Kasumi-1 (cell line): ENCODE data around the gene OLIG1.

ENCODE experiments used
- DNase-seq, 2 experiments: peaks; one replicate each; lab custom pipeline; 2025; lab: John Stamatoyannopoulos, UW

The OLIG1 gene

DNA sequence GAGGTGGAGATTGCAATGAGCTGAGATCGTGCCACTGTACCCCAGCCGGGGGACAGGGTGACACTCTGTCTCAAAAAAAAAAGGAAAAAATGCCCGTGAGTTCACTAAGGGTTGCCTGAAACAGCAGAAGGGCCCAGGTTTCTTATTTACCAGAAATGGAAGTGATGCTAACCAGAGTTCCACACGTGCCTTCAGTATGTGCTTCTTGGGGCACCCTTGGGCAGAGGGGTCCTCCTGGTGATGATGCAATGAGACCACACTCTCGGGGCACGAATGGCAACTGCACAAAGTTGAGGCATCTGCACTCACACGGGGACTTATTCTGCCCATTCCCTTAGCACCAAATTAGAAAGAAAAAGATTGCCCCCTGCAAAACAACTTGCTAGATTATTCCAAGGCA lies 29.2 kb downstream of the OLIG1 start:
- no peak for DNase-seq

DNA sequence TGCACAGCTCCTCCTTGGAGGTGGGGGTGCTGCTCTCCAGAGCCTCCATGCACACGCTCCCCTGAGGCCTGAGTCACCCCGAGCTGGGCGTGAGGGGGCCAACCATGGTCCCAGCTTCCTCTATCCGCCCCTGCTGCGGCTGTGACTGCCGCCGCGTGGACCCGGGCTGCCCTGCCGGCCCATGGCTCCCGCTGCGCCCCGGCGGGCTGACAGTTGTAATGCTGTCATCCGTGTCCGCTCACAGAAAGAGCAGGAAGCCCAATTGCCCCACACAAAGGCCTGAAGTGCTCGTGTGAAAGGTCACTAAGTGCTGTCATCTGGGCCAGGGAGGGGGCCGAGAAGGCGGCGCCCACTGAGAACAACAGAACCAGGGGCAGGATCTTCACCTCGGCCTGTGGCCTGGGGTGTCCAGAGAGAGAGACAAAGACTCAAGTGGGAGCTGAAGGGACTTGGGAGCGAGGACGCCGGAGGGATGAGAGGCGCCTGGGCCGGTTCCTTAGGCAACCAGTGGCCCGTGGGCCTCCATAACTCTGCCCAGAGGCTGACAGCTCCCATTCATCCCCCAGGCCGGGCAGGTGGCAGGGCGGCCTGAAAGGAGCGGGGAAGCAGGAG lies 31.5 kb downstream of the OLIG1 start:
- peak; percentile 33 to 34 for DNase-seq

DNA sequence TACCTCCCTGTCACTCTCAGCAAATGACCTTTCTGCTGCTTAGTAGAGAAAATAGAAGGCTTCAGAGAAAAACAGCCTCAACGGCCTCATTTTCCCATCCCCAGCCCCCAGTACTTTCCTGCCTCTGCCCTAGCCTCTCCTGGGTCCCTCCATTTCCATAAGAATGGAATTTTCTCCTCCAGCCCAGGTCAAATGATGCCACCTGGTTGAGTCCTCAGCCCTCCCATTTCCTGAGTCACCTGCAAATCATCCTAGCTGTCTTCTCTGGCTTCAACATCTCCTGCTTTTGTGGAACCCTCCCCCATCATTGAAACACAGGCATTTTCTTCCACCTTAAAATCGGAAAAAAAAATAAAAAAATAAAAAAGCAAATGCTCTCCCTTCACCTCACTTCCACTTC lies 35.1 kb downstream of the OLIG1 start:
- no peak for DNase-seq

DNA sequence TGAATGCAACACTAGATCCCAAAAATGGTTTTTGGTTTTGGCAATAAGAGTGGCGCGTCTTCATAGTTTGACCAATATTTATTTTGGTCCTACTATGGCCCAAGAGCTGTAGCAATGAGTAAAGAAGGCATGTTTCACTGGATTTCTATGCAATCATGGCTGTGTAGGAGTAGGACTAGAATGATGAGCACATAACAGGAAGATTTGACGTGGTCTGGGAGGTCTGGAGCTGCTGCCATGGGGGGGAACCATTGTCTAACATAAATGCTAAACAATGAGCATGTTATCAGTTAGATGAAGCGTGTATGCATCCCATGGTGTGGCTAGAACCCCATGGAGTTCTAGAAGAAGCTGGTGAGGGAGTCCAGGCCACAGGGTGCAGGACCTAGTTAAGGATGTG lies 38.3 kb downstream of the OLIG1 start:
- no peak for DNase-seq

DNA sequence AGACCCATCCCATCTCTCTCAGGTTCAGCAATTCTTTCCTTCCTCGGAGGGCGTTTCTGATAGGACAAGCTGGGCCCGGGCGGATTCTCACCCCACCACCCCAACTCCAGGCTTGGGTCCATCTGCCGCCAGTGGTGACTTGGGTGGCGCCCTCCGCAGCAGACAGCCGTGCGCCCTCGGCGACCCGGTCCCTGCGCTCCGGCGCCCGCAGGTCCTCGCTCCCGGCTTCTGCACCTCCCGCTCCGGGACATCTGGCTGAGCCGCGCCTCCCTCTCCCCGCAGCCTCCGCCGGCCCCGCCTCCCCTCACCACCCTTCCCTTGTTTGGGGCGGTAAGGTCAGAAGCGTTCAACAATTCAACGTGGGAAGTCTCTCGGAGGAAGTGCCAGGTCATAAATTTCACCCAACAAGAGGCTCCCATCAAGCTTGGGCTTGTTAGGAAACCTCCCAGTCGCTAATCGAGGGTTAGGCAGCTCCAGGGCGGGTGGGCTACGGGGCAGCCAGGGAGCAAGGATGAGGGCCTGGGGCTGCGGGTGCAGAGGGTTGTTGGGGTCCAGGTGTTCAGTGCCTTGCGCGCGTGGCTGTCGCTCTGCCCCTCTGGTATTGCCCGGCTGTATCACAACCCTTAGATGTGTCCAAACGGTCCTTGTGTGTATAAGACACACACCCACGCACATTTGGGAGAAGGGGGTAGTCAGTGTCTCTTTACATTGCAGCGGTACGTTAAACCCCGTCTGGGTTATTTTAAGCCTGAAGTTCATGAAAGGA lies 39.8 kb downstream of the OLIG1 start:
- DNase-seq: peak; percentile 12 to 16

GRCh38 chr21:33110340-33110715 lies 40.4 kb downstream of the OLIG1 start:
- DNase-seq: no peak

DNA sequence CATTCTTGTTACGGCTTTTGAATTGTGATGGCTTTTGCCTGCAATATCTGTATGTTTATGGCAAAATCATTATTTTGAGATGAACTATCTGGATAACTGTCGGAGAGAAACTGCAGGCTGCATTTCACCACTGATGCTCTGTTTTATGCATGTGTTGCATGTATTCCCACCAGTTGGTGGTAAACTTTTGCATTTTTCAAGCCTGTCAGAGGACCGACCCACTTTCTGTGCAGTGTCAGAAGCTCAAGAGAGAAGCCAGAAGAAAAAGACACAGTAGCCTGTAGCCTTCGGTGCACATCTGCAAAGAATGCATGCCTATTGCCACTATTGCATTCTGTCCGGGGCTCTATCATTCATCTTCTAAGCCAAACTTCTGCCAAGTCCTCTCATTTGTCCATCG lies 41.6 kb downstream of the OLIG1 start:
- DNase-seq: no peak

DNA sequence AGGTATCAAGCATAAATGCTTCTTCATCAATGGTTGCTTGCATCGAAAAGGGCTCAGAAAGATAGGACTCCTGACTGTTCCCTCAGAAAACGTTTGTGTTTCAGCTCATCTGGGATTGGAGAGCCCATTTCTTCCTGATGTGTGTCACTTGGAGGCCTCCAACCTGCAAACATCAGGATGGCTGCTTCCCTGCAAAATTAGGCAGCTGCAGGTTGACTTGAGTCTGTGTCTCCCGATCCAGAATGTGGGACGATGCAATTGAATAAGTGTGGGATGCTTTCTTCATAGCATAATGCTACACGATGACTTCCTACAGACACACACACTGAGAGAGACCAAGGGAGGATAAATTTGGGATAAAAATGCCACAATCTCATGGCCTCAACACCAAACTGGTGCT lies 42.2 kb downstream of the OLIG1 start:
- no peak for DNase-seq

DNA sequence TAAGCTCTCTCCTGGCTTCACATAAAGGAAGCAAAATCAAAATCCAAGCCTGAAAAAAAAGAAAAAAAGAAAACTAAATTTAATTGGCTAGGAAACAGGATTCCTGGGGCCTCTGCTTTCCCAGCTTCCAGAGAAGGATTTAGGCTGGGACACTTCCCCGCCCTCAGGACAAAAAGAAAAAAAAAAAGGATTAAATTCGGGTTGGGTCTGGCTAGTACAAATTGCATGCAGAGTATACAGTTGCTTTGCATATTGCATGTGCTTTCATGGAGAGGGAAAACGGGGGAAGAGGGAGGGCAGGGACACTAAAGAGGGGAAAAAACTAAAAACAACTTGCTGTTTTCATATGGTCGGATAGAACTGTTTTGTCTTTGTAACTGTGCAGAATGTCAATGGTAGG lies 42.7 kb downstream of the OLIG1 start:
- no peak for DNase-seq

DNA sequence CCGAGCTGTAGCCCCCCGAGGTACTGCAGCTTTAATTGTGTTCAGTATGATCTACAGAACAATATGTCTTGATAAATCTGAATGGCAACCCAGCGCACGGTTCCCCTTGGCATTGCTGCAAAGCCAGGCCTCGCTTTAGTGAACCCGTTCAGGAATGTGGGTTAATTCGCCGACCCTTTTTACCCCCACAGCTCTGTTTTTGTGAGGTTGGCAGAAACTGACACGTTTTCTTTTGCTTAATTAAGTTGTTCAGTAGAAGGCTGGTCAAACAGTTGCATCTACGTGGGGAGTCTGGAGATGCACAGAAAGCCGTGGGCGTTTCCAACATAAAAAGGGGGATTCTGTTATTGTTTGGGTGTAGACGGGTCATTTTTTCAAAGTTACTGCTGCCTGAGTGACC lies 43.2 kb downstream of the OLIG1 start:
- no peak for DNase-seq

DNA sequence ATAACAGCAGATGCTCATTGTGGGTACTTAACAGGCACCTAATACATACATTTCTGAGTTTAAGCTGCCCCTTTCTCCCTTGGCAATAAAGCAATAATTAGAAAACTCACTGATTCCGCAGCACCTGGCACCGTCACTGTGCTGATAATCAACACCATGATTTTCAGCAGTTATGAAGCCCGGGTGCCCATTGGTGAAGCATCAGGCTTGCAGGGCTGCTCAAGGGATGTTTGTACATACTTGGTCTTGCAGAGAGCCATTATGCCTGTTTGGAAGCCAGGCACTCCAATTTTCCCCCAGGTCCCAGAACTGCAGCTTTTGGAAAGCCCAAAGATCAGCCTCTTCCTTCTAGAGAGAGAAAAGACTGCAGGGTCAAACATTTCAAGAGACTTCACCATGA lies 44.3 kb downstream of the OLIG1 start:
- DNase-seq: no peak

DNA sequence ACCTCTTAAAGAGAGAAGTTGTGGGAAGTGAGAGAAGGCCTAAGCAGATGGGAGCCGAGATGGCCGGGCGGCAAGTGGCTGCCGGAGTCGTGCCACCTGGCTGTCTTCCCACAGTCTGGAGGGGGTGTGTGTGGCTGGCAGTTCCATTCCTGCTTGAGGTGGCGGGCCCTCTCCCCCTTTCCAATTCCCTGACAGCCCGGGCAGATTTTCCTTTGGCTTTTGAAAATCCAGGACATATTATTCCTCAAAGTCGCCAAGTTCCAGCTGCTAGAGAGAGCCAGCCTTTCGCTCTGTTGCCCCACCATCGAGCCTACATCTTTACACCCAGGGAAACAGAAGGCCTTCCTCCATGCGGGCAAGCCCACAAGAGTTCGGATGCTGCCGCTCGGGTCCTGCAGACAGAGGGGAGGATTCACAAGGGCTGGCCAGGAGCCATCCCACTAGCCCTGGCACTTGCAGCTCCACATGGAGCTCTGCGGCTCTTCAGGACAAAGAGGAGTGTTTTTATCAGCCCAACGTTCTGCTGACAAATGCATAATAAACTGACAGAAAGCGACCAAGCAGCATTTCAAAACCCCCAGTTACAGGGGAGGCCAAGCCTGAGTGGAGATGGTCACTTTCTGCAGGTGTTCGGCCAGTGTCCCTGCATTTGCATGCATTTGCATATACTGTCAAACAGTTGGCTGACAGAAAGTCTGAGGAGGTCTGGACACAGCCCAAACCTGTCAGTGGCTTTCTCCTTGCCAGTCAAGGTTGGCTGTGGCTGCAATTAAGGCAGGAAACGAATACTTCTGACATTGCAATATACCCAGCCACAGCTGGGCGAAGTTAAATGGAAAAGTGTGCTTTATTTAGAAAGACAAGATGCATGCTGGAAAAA lies 45.9 kb downstream of the OLIG1 start:
- DNase-seq: peak; percentile 7 to 16

GRCh38 chr21:33116676-33117075 lies 46.7 kb downstream of the OLIG1 start:
- DNase-seq: peak; percentile 21 to 54

GRCh38 chr21:33117101-33117888 lies 47.4 kb downstream of the OLIG1 start:
- DNase-seq: no peak
